Measurements from ENCODE around the gene CFAP70. TPM values are rescaled to one million over a fixed set of nuclear protein-coding genes. Genes with fewer than 3 reads are reported as not detected.

CFAP70 gene
- total and polyA plus RNA-seq, 2 experiments from 2014 or later, result 0.43 to 0.65 TPM

DNA sequence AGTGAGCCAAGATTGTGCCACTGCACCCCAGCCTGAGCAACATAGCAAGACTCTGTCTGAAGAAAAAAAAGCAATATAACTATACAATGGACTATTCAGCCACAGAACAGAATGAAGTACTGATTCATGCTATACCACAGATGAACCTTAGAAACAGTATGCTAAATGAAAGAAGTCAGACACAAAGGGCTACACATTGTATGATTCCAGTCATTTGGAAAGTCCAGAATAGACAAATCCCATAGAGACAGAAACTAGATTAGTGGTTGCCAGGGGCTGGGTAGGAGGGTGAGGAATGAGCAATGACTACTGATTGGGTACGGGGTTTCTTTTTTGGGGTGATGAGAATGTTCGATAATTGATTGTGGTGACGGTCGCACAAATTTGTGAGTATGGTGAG lies 9.6 kb upstream of the CFAP70 start:
- Histone ChIP-seq H2AFZ (no peak overlapping the region), H4K20me1 (ENCODE audit: insufficient read depth) (no peaks in the 10 kb centered on the region), H3K4me3 (no peak overlapping the region), H3K79me2 (ENCODE audit: insufficient read depth) (no peaks in the 10 kb centered on the region), H3K9ac (no peak overlapping the region), H3K9me2 (ENCODE audit: insufficient read depth) (no peaks in the 10 kb centered on the region), H3K27me3 (replicated peaks; ENCODE audit: insufficient read depth) (no peaks in the 10 kb centered on the region), H3F3A (ENCODE audit: insufficient read depth) (0 out of 2 replicates have a peak, but pooled peaks cover 4% of the 10 kb centered on the region), H3K4me2 (ENCODE audit: unreplicated experiment) (no peak overlapping the region), H3K27ac (no peak overlapping the region), H3K36me3 (ENCODE audit: low read depth) (peaks cover 56% of the 10 kb centered on the region), H3K9me3 (ENCODE audit: low read depth) (no peaks in the 10 kb centered on the region), H3K4me1 (ENCODE audit: insufficient read depth) (no peaks in the 10 kb centered on the region)
- in situ Hi-C loops (cut with MboI), result no loop called here
- no peak for TF ChIP-seq EZH2 (IDR thresholded peaks at IDR 0.05; ENCODE audit: insufficient read depth, poor library complexity, severe bottlenecking)
- TF ChIP-seq EZH2phosphoT487 (IDR thresholded peaks at IDR 0.05; ENCODE audit: insufficient read depth, low read depth), result no peak
- no peak for DNase-seq
- 97 to 100% methylated on average over 4 of the region's 4 CpGs for WGBS, 2 experiments (ENCODE audit: low coverage in 1 of 2, low lambda C conversion rate in 2 of 2, missing lambda C conversion rate in 2 of 2)

DNA sequence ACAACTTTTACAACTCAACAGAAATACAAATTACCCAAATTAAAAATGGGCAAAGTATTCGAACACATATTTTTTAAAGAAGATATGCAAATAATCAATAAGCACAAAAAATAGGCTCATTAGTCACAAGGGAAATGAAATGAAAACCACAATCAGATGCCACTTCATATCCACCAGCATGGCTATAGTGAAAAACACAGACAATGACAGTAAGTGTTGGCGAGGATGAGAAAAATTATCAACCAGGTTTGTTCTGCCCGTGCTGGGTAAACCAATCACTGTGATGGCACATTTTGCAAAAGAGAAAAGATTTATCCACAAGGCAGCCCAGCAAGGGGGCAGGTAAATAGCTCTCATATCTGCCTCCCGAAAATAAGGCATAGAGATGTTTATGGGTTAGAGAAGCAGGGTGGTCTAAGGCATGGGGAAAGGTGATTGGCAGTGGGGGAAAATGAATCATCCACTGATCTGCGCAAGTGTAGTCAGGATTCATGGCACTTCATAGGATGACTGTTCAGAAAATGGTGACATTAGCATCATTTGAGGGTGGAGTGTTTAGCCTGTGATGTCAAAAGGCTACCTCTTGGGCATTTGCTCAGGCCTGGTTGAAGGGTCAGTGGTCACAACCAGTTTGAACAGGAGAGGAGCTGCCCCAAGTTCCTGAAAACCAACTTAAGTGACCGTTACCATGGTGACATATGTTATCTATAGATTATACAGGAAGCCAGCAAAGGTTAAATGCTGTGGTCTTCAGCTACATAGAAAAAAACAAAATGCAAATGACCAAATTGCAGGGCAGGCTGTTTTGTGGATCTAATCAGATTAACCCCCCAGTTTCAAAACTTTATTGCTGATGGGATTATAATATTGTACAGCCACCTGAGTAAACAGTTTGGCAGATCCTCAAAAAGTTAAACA lies 8.0 kb upstream of the CFAP70 start:
- H3K36me3 ChIP-seq (ENCODE audit: low read depth), result peaks cover 61% of the 10 kb centered on the region
- TF ChIP-seq EZH2 (IDR thresholded peaks at IDR 0.05; ENCODE audit: insufficient read depth, poor library complexity, severe bottlenecking) (no peak), EZH2phosphoT487 (IDR thresholded peaks at IDR 0.05; ENCODE audit: insufficient read depth, low read depth) (no peak)
- no peak overlapping the region for H3K27ac ChIP-seq
- in situ Hi-C loops (cut with MboI), result no loop called here
- 87 to 92% methylated on average over 6 of the region's 6 CpGs for WGBS, 2 experiments (ENCODE audit: low coverage in 1 of 2, low lambda C conversion rate in 2 of 2, missing lambda C conversion rate in 2 of 2)
- H3F3A ChIP-seq (ENCODE audit: insufficient read depth), result peaks cover 18% of the 10 kb centered on the region
- H3K9ac ChIP-seq, result no peak overlapping the region
- no peak for DNase-seq
- no peaks in the 10 kb centered on the region for H3K9me3 ChIP-seq (ENCODE audit: low read depth)
- H3K79me2 ChIP-seq (ENCODE audit: insufficient read depth), result no peaks in the 10 kb centered on the region
- no peak overlapping the region for H3K4me3 ChIP-seq
- H3K9me2 ChIP-seq (ENCODE audit: insufficient read depth), result no peaks in the 10 kb centered on the region
- no peaks in the 10 kb centered on the region for H4K20me1 ChIP-seq (ENCODE audit: insufficient read depth)
- H3K4me2 ChIP-seq (ENCODE audit: unreplicated experiment), result no peak overlapping the region
- H3K4me1 ChIP-seq (ENCODE audit: insufficient read depth), result no peaks in the 10 kb centered on the region
- no peak overlapping the region for H2AFZ ChIP-seq
- no peaks in the 10 kb centered on the region for H3K27me3 ChIP-seq (replicated peaks; ENCODE audit: insufficient read depth)

DNA sequence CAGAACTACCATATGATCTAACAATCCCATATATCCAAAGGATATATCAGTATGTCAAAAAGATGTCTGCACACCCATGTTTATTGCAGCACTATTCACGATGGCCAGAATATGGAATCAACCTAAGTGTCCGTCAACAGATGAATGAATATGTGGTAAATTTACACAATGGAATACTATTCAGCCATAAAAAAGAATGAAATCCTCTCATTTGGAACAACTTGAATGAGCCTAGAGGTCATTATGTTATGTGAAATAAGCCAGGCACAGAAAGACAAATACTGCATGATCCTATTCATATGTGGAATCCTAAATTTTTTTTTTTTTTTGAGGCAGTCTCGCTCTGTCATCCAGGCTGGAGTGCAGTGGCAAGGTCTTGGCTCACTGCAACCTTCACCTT lies 6.3 kb upstream of the CFAP70 start:
- peaks cover 23% of the 10 kb centered on the region for H3F3A ChIP-seq (ENCODE audit: insufficient read depth)
- no peak overlapping the region for H2AFZ ChIP-seq
- no peaks in the 10 kb centered on the region for H4K20me1 ChIP-seq (ENCODE audit: insufficient read depth)
- in situ Hi-C loops (cut with MboI), result no loop called here
- 96 to 99% methylated on average over 3 of the region's 3 CpGs for WGBS, 2 experiments (ENCODE audit: low coverage in 1 of 2, low lambda C conversion rate in 2 of 2, missing lambda C conversion rate in 2 of 2)
- H3K9me2 ChIP-seq (ENCODE audit: insufficient read depth), result no peaks in the 10 kb centered on the region
- TF ChIP-seq EZH2phosphoT487 (IDR thresholded peaks at IDR 0.05; ENCODE audit: insufficient read depth, low read depth), result no peak
- TF ChIP-seq EZH2 (IDR thresholded peaks at IDR 0.05; ENCODE audit: insufficient read depth, poor library complexity, severe bottlenecking), result no peak
- H3K9me3 ChIP-seq (ENCODE audit: low read depth), result no peaks in the 10 kb centered on the region
- no peaks in the 10 kb centered on the region for H3K27me3 ChIP-seq (replicated peaks; ENCODE audit: insufficient read depth)
- peaks cover 48% of the 10 kb centered on the region for H3K36me3 ChIP-seq (ENCODE audit: low read depth)
- H3K27ac ChIP-seq, result no peak overlapping the region
- H3K79me2 ChIP-seq (ENCODE audit: insufficient read depth), result no peaks in the 10 kb centered on the region
- no peak overlapping the region for H3K4me3 ChIP-seq
- DNase-seq, result no peak
- H3K4me1 ChIP-seq (ENCODE audit: insufficient read depth), result no peaks in the 10 kb centered on the region
- H3K9ac ChIP-seq, result no peak overlapping the region
- H3K4me2 ChIP-seq (ENCODE audit: unreplicated experiment), result no peak overlapping the region

DNA sequence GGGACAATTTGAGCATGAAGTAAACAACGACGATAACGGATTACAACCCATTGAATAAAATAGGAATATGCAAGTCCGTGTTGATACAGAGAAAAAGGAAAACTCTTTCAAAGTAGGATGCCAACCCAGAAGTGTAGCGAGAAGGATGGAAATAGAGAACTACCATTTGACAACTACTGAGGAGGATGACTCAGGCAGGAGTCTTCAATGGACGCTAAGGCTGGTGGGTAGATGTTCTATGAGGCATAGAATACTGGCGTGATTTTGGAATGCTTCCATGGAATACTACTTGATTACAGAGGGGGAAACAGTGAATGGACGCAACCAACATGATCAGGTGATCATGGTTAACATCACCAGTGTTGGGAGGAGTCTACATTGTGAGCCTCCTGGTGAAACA lies 828 bp upstream of the CFAP70 start:
- no peaks in the 10 kb centered on the region for H3K9me3 ChIP-seq (ENCODE audit: low read depth)
- in situ Hi-C loops (cut with MboI), result no loop called here
- TF ChIP-seq EZH2phosphoT487 (IDR thresholded peaks at IDR 0.05; ENCODE audit: insufficient read depth, low read depth), result no peak
- no peak for TF ChIP-seq EZH2 (IDR thresholded peaks at IDR 0.05; ENCODE audit: insufficient read depth, poor library complexity, severe bottlenecking)
- H3K4me1 ChIP-seq (ENCODE audit: insufficient read depth), result no peaks in the 10 kb centered on the region
- peak overlapping the region; percentile 87; the same call in 1 of the 2 replicates for H3K9ac ChIP-seq
- WGBS, 2 experiments (ENCODE audit: low coverage in 1 of 2, low lambda C conversion rate in 2 of 2, missing lambda C conversion rate in 2 of 2), result 65 to 67% methylated on average over 8 of the region's 8 CpGs
- no peaks in the 10 kb centered on the region for H4K20me1 ChIP-seq (ENCODE audit: insufficient read depth)
- no peak overlapping the region for H3K27ac ChIP-seq
- peaks cover 29% of the 10 kb centered on the region for H3F3A ChIP-seq (ENCODE audit: insufficient read depth)
- DNase-seq, result peak; percentile 16
- H3K4me2 ChIP-seq (ENCODE audit: unreplicated experiment), result peak overlapping the region; percentile 88
- H3K9me2 ChIP-seq (ENCODE audit: insufficient read depth), result no peaks in the 10 kb centered on the region
- peak overlapping the region; percentile 84 for H3K4me3 ChIP-seq
- peaks cover 10% of the 10 kb centered on the region; the same call in 1 of the 2 replicates for H3K36me3 ChIP-seq (ENCODE audit: low read depth)
- no peaks in the 10 kb centered on the region for H3K79me2 ChIP-seq (ENCODE audit: insufficient read depth)
- peak overlapping the region; percentile 90 for H2AFZ ChIP-seq
- H3K27me3 ChIP-seq (replicated peaks; ENCODE audit: insufficient read depth), result no peaks in the 10 kb centered on the region

All from GM23248 (cell line).